HepG2 (cell line): ENCODE data around the gene DRAXIN. TPM values are rescaled to one million over a fixed set of nuclear protein-coding genes. Genes with fewer than 3 reads are reported as not detected.

Experiments
- HNF4A ChIP-seq: sonication (generic); formaldehyde crosslinking; IDR thresholded peaks from 2 replicates; pipeline ENCODE4 v1.4.0; 2020; ENCODE audit warnings: missing genetic modification reagents
- IRF2 ChIP-seq: IDR thresholded peaks from 2 replicates; pipeline ENCODE4 v1.6.1; 2018; ENCODE audit warnings: missing genetic modification reagents, missing compliant biosample characterization
- MED1 ChIP-seq: sonication (generic); formaldehyde crosslinking; IDR thresholded peaks from 2 replicates; pipeline ENCODE4 v1.4.0; 2020; ENCODE audit warnings: missing genetic modification reagents
- NKX3-1 ChIP-seq: sonication (generic); formaldehyde crosslinking; IDR thresholded peaks from 2 replicates; pipeline ENCODE4 v1.5.0; 2020; ENCODE audit warnings: missing genetic modification reagents
- RARA ChIP-seq: IDR thresholded peaks from 2 replicates; pipeline ENCODE4 v1.6.1; 2016; ENCODE audit warnings: missing genetic modification reagents, missing compliant biosample characterization
- TOPORS ChIP-seq: sonication (generic); formaldehyde crosslinking; IDR thresholded peaks from 2 replicates; pipeline ENCODE4 v1.8.0; 2023; ENCODE audit warnings: mild to moderate bottlenecking, missing genetic modification reagents
- ZBTB40 ChIP-seq, 2 experiments: fragments of 450-650 bp in 1 of 2; sonication (generic) in 1 of 2; formaldehyde crosslinking in 1 of 2; IDR thresholded peaks; 2 replicates each; pipeline versions ENCODE4 v1.6.1 to v1.8.0; 2016 to 2022; ENCODE audit warnings: antibody characterized with exemption in 1 of 2, mild to moderate bottlenecking in 1 of 2, missing genetic modification reagents in 1 of 2
- ZFP91 ChIP-seq: sonication (generic); formaldehyde crosslinking; IDR thresholded peaks from 2 replicates; pipeline ENCODE4 v1.9.0; 2022; ENCODE audit warnings: missing genetic modification reagents, mild to moderate bottlenecking, borderline replicate concordance
- ZNF205 ChIP-seq: IDR thresholded peaks from 2 replicates; pipeline ENCODE4 v1.6.1; 2018; ENCODE audit warnings: missing biosample characterization, missing genetic modification reagents
- ZNF431 ChIP-seq: sonication (generic); formaldehyde crosslinking; IDR thresholded peaks from 2 replicates; pipeline ENCODE4 v1.9.0; 2022; ENCODE audit warnings: missing genetic modification reagents, low read depth, mild to moderate bottlenecking, borderline replicate concordance
- ZNF556 ChIP-seq: sonication (generic); formaldehyde crosslinking; IDR thresholded peaks from 2 replicates; pipeline ENCODE4 v1.4.0; 2020; ENCODE audit warnings: mild to moderate bottlenecking, missing genetic modification reagents, borderline replicate concordance
- ZNF784 ChIP-seq: sonication (generic); formaldehyde crosslinking; IDR thresholded peaks from 2 replicates; pipeline ENCODE4 v1.5.1; 2020; ENCODE audit warnings: missing genetic modification reagents, mild to moderate bottlenecking, borderline replicate concordance
- polyA plus RNA-seq, 8 experiments: library from polyadenylated mRNA; depleted of rRNA in 3 of 8; stranded (reverse) in 7 of 8; unstranded in 1 of 8; fragments of >200 nt; fragmentation: Illumina TruSeq in 4 of 8; extraction: Trizol in 4 of 8; gene quantifications; 2 replicates each; pipeline versions ENCODE4 v1.2.1 to v1.2.3, GENCODE V29; 2011 to 2016; ENCODE audit warnings: low read depth in 4 of 8, missing spikeins in 1 of 8, mixed read lengths in 1 of 8; ENCODE audit not compliant: insufficient read depth in 1 of 8
- total RNA-seq, 5 experiments: library from RNA; depleted of rRNA; stranded (reverse); fragments of >200 nt; fragmentation: Illumina TruSeq; extraction: Trizol; gene quantifications; 2 replicates each; pipeline ENCODE4 v1.2.3, GENCODE V29; 2016; ENCODE audit warnings: low read depth in 1 of 5

Gene DRAXIN
- total and polyA plus RNA-seq, 2 of the 13 experiments (the other 11 are each of a cell fraction or from before 2014, with no cell fraction given): 0.02 TPM; not detected in 1

- TF ChIP-seq ZBTB40 (IDR thresholded peaks at IDR 0.05) (no peak), ZBTB40 (CRISPR knock-in tag; IDR thresholded peaks at IDR 0.05) (0 out of 2 replicates have a peak, but pooled peaks have one; percentile 34), HNF4A (peak; percentile 97), IRF2 (peak; percentile 26; the same call in 1 of the 2 replicates), NKX3-1 (CRISPR knock-in tag) (peak; percentile 50; the same call in 1 of the 2 replicates), ZNF431 (peak; percentile 29; the same call in 1 of the 2 replicates), ZNF556 (0 out of 2 replicates have a peak, but pooled peaks have one; percentile 64), TOPORS (CRISPR knock-in tag) (no peak), ZNF205 (peak; percentile 15; the same call in 1 of the 2 replicates), ZFP91 (CRISPR knock-in tag) (peak; percentile 72; the same call in 1 of the 2 replicates), ZNF784 (CRISPR knock-in tag) (peak; percentile 58; the same call in 1 of the 2 replicates), RARA (CRISPR knock-in tag) (peak; percentile 26; the same call in 1 of the 2 replicates), MED1 (CRISPR knock-in tag) (peak; percentile 80)
These were observed 19.8 kb upstream of the DRAXIN start (continued) for GRCh38 chr1:11671544-11672286.
